Loucy (cell line): ENCODE data around the gene IGFALS.

Experiments
- EZH2phosphoT487 ChIP-seq: fragments of 200-600 bp; IDR thresholded peaks from 2 replicates; pipeline ENCODE4 v1.6.1; 2018; ENCODE audit warnings: antibody characterized with exemption, mild to moderate bottlenecking, moderate library complexity, borderline replicate concordance
- TF ChIP-seq, protein P1 (sequence below): fragments of 200-600 bp; sonication (generic); conservative IDR thresholded peaks from 2 replicates; pipeline ENCODE4 v1.5.1; 2014; ENCODE audit warnings: mild to moderate bottlenecking, antibody characterized with exemption, low read length

DNA sequence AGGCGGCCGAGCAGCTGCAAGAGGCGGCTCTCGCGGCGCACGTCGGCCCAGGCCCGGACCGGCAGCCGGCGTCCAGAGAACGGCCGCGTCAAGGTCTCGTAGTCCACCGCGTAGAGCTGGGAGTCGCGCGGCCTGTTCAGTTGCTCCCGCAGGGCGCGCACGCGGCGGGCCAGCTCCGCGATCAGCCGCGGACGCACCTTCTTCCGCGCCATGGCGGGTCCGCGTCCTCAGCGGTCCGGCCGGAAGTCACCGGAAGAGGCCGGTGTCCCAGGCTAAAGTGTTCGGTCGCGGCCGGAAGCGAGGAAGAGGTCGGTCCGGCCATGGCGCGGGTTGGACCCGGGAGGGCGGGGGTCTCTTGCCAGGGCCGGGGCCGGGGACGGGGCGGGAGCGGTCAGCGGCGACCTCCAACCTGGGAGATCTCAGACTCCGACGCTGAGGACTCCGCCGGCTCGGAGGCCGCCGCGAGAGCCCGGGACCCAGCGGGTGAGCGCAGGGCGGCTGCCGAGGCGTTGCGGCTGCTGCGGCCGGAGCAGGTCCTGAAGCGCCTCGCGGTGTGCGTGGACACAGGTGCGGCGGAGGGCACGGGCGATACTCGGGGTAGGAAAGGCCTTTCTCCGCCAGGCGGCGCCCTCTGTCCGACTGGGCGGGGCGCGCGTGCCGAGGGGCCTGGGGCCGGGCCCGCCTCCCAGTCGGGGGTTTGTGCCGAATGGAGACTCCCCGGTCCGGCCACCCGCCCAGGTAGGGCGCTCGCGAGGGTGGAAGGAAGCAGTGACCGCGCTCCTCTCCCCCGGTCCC is 20.4 kb downstream of the IGFALS start, which contains the start of gene MRPS34:
- TF ChIP-seq, protein P1, sequence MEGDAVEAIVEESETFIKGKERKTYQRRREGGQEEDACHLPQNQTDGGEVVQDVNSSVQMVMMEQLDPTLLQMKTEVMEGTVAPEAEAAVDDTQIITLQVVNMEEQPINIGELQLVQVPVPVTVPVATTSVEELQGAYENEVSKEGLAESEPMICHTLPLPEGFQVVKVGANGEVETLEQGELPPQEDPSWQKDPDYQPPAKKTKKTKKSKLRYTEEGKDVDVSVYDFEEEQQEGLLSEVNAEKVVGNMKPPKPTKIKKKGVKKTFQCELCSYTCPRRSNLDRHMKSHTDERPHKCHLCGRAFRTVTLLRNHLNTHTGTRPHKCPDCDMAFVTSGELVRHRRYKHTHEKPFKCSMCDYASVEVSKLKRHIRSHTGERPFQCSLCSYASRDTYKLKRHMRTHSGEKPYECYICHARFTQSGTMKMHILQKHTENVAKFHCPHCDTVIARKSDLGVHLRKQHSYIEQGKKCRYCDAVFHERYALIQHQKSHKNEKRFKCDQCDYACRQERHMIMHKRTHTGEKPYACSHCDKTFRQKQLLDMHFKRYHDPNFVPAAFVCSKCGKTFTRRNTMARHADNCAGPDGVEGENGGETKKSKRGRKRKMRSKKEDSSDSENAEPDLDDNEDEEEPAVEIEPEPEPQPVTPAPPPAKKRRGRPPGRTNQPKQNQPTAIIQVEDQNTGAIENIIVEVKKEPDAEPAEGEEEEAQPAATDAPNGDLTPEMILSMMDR: peak; percentile 44
- TF ChIP-seq EZH2phosphoT487: no peak
